Body of pancreas (tissue), 4 donors: ENCODE measurements around the gene SLC12A9.

Experiments
- CTCF ChIP-seq, 7 experiments: fragments of 450-650 bp in 4 of 7; fragments of 200-600 bp in 3 of 7; sonication (generic) in 3 of 7; IDR thresholded peaks; one replicate each; pipeline ENCODE4 v1.5.1; 2016 to 2019; ENCODE audit warnings: antibody characterized with exemption in 7 of 7
- POLR2A ChIP-seq, 3 donors: fragments of 450-650 bp; IDR thresholded peaks; one replicate each; pipeline ENCODE4 v1.6.1; 2016; ENCODE audit warnings: antibody characterized with exemption in 3 of 3, mild to moderate bottlenecking in 2 of 3

DNA sequence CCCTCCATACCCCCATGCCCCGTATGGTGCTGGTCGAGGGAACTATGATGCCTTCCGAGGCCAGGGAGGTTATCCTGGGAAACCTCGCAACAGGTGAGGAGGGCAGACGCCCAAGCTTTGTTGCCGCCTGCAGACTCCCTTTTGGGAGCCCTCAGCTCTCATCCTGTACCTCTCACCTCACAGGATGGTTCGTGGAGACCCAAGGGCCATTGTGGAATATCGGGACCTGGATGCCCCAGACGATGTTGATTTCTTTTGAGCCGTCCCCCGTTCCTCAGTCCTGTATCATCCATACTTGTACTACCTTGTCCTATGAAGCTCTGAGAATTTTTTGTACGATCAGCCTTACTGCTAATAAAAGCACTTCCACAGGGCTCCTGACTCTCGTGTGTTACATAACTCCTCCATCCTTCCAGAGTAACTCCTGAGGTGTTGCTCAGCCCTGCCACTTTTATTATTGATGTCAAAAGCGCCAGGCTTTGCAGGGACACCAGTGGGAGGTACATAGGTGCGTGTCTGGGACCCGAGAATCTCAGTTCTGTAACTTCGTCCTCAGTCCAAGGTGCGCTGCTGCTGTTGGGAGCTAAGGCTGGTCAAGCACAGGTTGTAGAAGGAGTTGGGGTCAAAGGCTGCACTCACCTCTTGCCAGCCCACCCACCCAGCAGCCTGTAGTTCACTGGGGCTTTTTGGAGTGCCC is 35.9 kb downstream of the SLC12A9 start:
- TF ChIP-seq CTCF (IDR thresholded peaks at IDR 0.05) (no peak), POLR2A (IDR thresholded peaks at IDR 0.05) (no peak)
